BE2C (cell line): ENCODE measurements around the gene WDR20.
"Not testable (repeated sequence)": the region's sequence is repeated elsewhere in the genome, so short reads cannot be mapped to it uniquely, and the experiment has no call there.

Source experiments
- DNase-seq: peaks from one replicate; pipeline ENCODE4 v3.0.0-alpha.2; 2020
- H3K27me3 ChIP-seq: fragments of 250-450 bp; sonication (Bioruptor Pico); 2 replicates; pipeline ENCODE4 v1.5.1; 2020; ENCODE audit warnings: mild to moderate bottlenecking
- H3K36me3 ChIP-seq: fragments of 250-450 bp; sonication (Bioruptor Pico); 2 replicates; pipeline ENCODE4 v1.5.1; 2020; ENCODE audit warnings: mild to moderate bottlenecking
- H3K4me1 ChIP-seq: fragments of 250-450 bp; sonication (Bioruptor Pico); 2 replicates; pipeline ENCODE4 v1.5.1; 2020
- H3K4me3 ChIP-seq: 2 replicates; pipeline ENCODE4 v1.5.1; 2011; ENCODE audit warnings: low read depth, low read length
- H3K9me3 ChIP-seq: fragments of 250-450 bp; sonication (Bioruptor Pico); 2 replicates; pipeline ENCODE4 v1.5.1; 2020
- CTCF ChIP-seq: IDR thresholded peaks from 2 replicates; pipeline ENCODE4 v1.5.1; 2012; ENCODE audit warnings: mild to moderate bottlenecking, low read depth, low read length

The WDR20 gene

GRCh38 chr14:102095871-102096568 lies 43.7 kb upstream of the WDR20 start:
- peaks cover 7% of the 10 kb centered on the region for H3K4me1 ChIP-seq
- no peak for TF ChIP-seq CTCF
- no peaks in the 10 kb centered on the region for H3K36me3 ChIP-seq
- peak; percentile 30 for DNase-seq
- H3K27me3 ChIP-seq: no peaks in the 10 kb centered on the region
- no peaks in the 10 kb centered on the region for H3K9me3 ChIP-seq
- H3K4me3 ChIP-seq: no peak overlapping the region

- Histone ChIP-seq H3K4me3 (no peak overlapping the region), H3K9me3 (no peaks in the 10 kb centered on the region), H3K36me3 (no peaks in the 10 kb centered on the region), H3K4me1 (peaks cover 7% of the 10 kb centered on the region), H3K27me3 (no peaks in the 10 kb centered on the region)
- DNase-seq: peak; percentile 88
- peak; percentile 91 for TF ChIP-seq CTCF
These were observed 43.0 kb upstream of the WDR20 start for GRCh38 chr14:102096569-102097188.

- peaks cover 7% of the 10 kb centered on the region for H3K4me1 ChIP-seq
- no peaks in the 10 kb centered on the region for H3K36me3 ChIP-seq
- H3K4me3 ChIP-seq: no peak overlapping the region
- no peaks in the 10 kb centered on the region for H3K9me3 ChIP-seq
- DNase-seq: no peak
- no peak for TF ChIP-seq CTCF
- H3K27me3 ChIP-seq: no peaks in the 10 kb centered on the region
These were observed 42.1 kb upstream of the WDR20 start for GRCh38 chr14:102097441-102098135.

GRCh38 chr14:102103062-102103695 lies 36.5 kb upstream of the WDR20 start:
- H3K4me3 ChIP-seq: no peak overlapping the region
- no peaks in the 10 kb centered on the region for H3K9me3 ChIP-seq
- no peaks in the 10 kb centered on the region for H3K4me1 ChIP-seq
- no peak for DNase-seq
- H3K36me3 ChIP-seq: no peaks in the 10 kb centered on the region
- no peaks in the 10 kb centered on the region for H3K27me3 ChIP-seq
- no peak for TF ChIP-seq CTCF

- DNase-seq: no peak
- Histone ChIP-seq H3K9me3 (no peaks in the 10 kb centered on the region), H3K36me3 (no peaks in the 10 kb centered on the region), H3K27me3 (no peaks in the 10 kb centered on the region), H3K4me3 (no peak overlapping the region), H3K4me1 (no peaks in the 10 kb centered on the region)
- TF ChIP-seq CTCF: no peak
These were observed 34.3 kb upstream of the WDR20 start for GRCh38 chr14:102105369-102105768.

GRCh38 chr14:102109332-102109731 lies 30.4 kb upstream of the WDR20 start:
- not testable (repeated sequence) for H3K36me3 ChIP-seq, DNase-seq, H3K27me3 ChIP-seq, H3K4me3 ChIP-seq, H3K9me3 ChIP-seq, H3K4me1 ChIP-seq
